Thyroid gland (tissue), 4 donors: ENCODE measurements around the gene KRTAP4-4.

Experiments used
- POLR2A ChIP-seq, 2 donors: fragments of 450-650 bp; IDR thresholded peaks; one replicate each; pipeline ENCODE4 v1.6.1; 2017; ENCODE audit warnings: antibody characterized with exemption in 2 of 2, mild to moderate bottlenecking in 2 of 2, moderate library complexity in 1 of 2
- TF ChIP-seq, protein P1 (sequence below), 6 experiments: fragments of 200-600 bp in 3 of 6; fragments of 450-650 bp in 3 of 6; sonication (generic) in 3 of 6; IDR thresholded peaks; one replicate each; pipeline ENCODE4 v1.5.1; 2016 to 2019; ENCODE audit warnings: antibody characterized with exemption in 6 of 6, mild to moderate bottlenecking in 2 of 6, inconsistent platforms in 1 of 6, moderate library complexity in 1 of 6

DNA sequence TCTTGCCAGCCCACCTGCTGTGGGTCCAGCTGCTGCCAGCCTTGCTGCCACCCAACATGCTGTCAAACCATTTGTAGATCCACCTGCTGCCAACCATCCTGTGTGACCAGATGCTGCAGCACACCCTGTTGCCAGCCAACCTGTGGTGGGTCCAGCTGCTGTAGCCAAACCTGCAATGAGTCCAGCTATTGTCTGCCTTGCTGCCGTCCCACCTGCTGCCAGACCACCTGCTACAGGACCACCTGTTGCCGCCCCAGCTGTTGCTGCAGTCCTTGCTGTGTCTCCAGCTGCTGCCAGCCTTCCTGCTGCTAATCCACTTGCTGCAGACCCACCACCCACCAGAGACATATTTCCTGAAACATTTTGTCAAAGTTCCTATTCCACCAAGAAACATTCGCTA, 29.8 kb upstream of the KRTAP4-4 start:
- no peak for TF ChIP-seq POLR2A (IDR thresholded peaks at IDR 0.05)
- TF ChIP-seq, protein P1, sequence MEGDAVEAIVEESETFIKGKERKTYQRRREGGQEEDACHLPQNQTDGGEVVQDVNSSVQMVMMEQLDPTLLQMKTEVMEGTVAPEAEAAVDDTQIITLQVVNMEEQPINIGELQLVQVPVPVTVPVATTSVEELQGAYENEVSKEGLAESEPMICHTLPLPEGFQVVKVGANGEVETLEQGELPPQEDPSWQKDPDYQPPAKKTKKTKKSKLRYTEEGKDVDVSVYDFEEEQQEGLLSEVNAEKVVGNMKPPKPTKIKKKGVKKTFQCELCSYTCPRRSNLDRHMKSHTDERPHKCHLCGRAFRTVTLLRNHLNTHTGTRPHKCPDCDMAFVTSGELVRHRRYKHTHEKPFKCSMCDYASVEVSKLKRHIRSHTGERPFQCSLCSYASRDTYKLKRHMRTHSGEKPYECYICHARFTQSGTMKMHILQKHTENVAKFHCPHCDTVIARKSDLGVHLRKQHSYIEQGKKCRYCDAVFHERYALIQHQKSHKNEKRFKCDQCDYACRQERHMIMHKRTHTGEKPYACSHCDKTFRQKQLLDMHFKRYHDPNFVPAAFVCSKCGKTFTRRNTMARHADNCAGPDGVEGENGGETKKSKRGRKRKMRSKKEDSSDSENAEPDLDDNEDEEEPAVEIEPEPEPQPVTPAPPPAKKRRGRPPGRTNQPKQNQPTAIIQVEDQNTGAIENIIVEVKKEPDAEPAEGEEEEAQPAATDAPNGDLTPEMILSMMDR (IDR thresholded peaks at IDR 0.05): no peak
